B cell (primary cell): ENCODE measurements around the gene HDAC1. TPM values are rescaled to one million over a fixed set of nuclear protein-coding genes. Genes with fewer than 3 reads are reported as not detected.

Source experiments
- ATAC-seq: fragments of 200-7000 bp; cut with Tn5 transposase; one replicate; pipeline ENCODE4 v1.10.0; 2021; ENCODE audit warnings: low read depth, mild to moderate bottlenecking, moderate number of reproducible peaks, moderate library complexity
- CTCF ChIA-PET: fragments of 350-600 bp; sonication (Branson Sonifier 250); formaldehyde crosslinking; loops from one replicate; lab custom pipeline; 2021; ENCODE audit warnings: antibody characterized with exemption, inconsistent platforms; lab: Charles Lee
- POLR2A ChIA-PET: fragments of 350-600 bp; sonication (Branson Sonifier 250); formaldehyde crosslinking; loops from one replicate; lab custom pipeline; 2021; ENCODE audit warnings: antibody characterized with exemption; lab: Charles Lee
- DNase-seq: peaks from one replicate; pipeline ENCODE4 v3.0.0; 2013
- H2AFZ ChIP-seq: 2 replicates; pipeline ENCODE4 v1.6.1; 2012; ENCODE audit warnings: mild to moderate bottlenecking, low read depth, low read length; ENCODE audit not compliant: insufficient read depth, poor library complexity, severe bottlenecking
- H3K27ac ChIP-seq, 2 donors: 1 replicate in 1 of 2; 2 replicates in 1 of 2; pipeline ENCODE4 v1.5.1; 2012 to 2013; ENCODE audit warnings: low read length in 2 of 2, mild to moderate bottlenecking in 2 of 2, moderate library complexity in 1 of 2
- H3K27me3 ChIP-seq, 4 experiments: fragments of 200-600 bp in 1 of 4; sonication (generic) in 1 of 4; replicated peaks in 1 of 4; 1 replicate in 2 of 4; 2 replicates in 2 of 4; pipeline versions ENCODE4 v1.6.1 to v1.7.0; 2013 to 2016; ENCODE audit warnings: low read length in 3 of 4, mild to moderate bottlenecking in 2 of 4, mixed read lengths in 1 of 4, moderate library complexity in 1 of 4; ENCODE audit not compliant: insufficient read depth in 4 of 4, control insufficient read depth in 3 of 4; ENCODE audit errors: control extremely low read depth in 1 of 4
- H3K36me3 ChIP-seq, 2 experiments: replicated peaks in 1 of 2; 1 replicate in 1 of 2; 2 replicates in 1 of 2; pipeline versions ENCODE4 v1.6.1 to v1.7.1; 2013; ENCODE audit warnings: low read length in 1 of 2; ENCODE audit not compliant: insufficient read depth in 2 of 2, control insufficient read depth in 1 of 2; ENCODE audit errors: control extremely low read depth in 1 of 2, extremely low read depth in 1 of 2
- H3K4me1 ChIP-seq, 2 donors: fragments of 200-600 bp in 1 of 2; sonication (generic) in 1 of 2; 1 replicate in 1 of 2; 2 replicates in 1 of 2; pipeline versions ENCODE4 v1.5.1 to v1.6.1; 2013 to 2017; ENCODE audit warnings: low read length in 2 of 2; ENCODE audit not compliant: control insufficient read depth in 2 of 2, insufficient read depth in 2 of 2
- H3K4me2 ChIP-seq: replicated peaks from 2 replicates; pipeline ENCODE3; 2012; ENCODE audit warnings: mild to moderate bottlenecking, low read depth, low read length; ENCODE audit not compliant: poor library complexity, severe bottlenecking
- H3K4me3 ChIP-seq, 5 experiments: fragments of 200-600 bp in 1 of 5; sonication (generic) in 1 of 5; 1 replicate in 3 of 5; 2 replicates in 2 of 5; pipeline versions ENCODE4 v1.5.1 to v1.7.0; 2011 to 2016; ENCODE audit warnings: low read length in 4 of 5, mild to moderate bottlenecking in 4 of 5, low read depth in 2 of 5, control low read depth in 1 of 5, moderate library complexity in 1 of 5; ENCODE audit not compliant: insufficient read depth in 1 of 5; ENCODE audit errors: control extremely low read depth in 1 of 5, extremely low read depth in 1 of 5
- H3K79me2 ChIP-seq: fragments of 200-600 bp; sonication (generic); one replicate; pipeline ENCODE4 v1.6.0; 2016; ENCODE audit warnings: low read length; ENCODE audit not compliant: control insufficient read depth, insufficient read depth
- H3K9ac ChIP-seq: fragments of 200-600 bp; sonication (generic); 2 replicates; pipeline ENCODE4 v1.6.1; 2017; ENCODE audit warnings: mild to moderate bottlenecking, low read length, moderate library complexity
- H3K9me3 ChIP-seq, 3 donors: one replicate each; pipeline versions ENCODE4 v1.6.1 to v1.7.1; 2013; ENCODE audit warnings: low read length in 2 of 3; ENCODE audit not compliant: control insufficient read depth in 2 of 3, insufficient read depth in 1 of 3; ENCODE audit errors: control extremely low read depth in 1 of 3
- H4K20me1 ChIP-seq: 2 replicates; pipeline ENCODE4 v1.6.0; 2012; ENCODE audit warnings: mild to moderate bottlenecking, low read length; ENCODE audit not compliant: insufficient read depth, control insufficient read depth, poor library complexity, severe bottlenecking
- H3K27ac Mint-ChIP-seq: one replicate; pipeline ENCODE4 v1.8.0; 2021; ENCODE audit warnings: mixed read lengths
- H3K27me3 Mint-ChIP-seq: one replicate; pipeline ENCODE4 v1.8.0; 2021; ENCODE audit warnings: mixed read lengths
- H3K4me1 Mint-ChIP-seq: one replicate; pipeline ENCODE4 v1.8.0; 2021; ENCODE audit warnings: mixed read lengths
- H3K4me3 Mint-ChIP-seq: one replicate; pipeline ENCODE4 v1.8.0; 2021; ENCODE audit warnings: mixed read lengths
- H3K9me3 Mint-ChIP-seq: one replicate; pipeline ENCODE4 v1.8.0; 2022; ENCODE audit warnings: mixed read lengths; ENCODE audit not compliant: insufficient read depth
- EZH2 ChIP-seq: IDR thresholded peaks from 2 replicates; pipeline ENCODE4 v1.6.1; 2012; ENCODE audit warnings: borderline replicate concordance, low read depth, mild to moderate bottlenecking, moderate library complexity, low read length; ENCODE audit not compliant: insufficient read depth, poor library complexity, severe bottlenecking
- WGBS: methylation state at CpG from one replicate; pipeline ENCODE4 v1.1.5; 2013; ENCODE audit warnings: missing lambda C conversion rate; ENCODE audit not compliant: insufficient coverage; 5-methylcytosine and 5-hydroxymethylcytosine counted together
- intact Hi-C: fragments of 100-400 bp; cut with micrococcal nuclease; formaldehyde crosslinking; loops from one replicate; pipeline ENCODE4 v1.10.0; 2022
- polyA plus RNA-seq: library from polyadenylated mRNA; depleted of rRNA; stranded (reverse); fragments of >200 nt; gene quantifications from 2 replicates; pipeline ENCODE4 v1.2.3, GENCODE V29; 2012
- total RNA-seq, 2 donors: library from RNA; stranded (reverse); fragments of 120-200 nt in 1 of 2; gene quantifications; 1 replicate in 1 of 2; 2 replicates in 1 of 2; pipeline versions ENCODE4 v1.2.3 to v1.2.4, GENCODE V29; 2013 to 2022
- TF ChIP-seq, protein P1 (sequence below): fragments of 200-600 bp; IDR thresholded peaks from one replicate; pipeline ENCODE4 v1.8.0; 2022; ENCODE audit warnings: antibody characterized with exemption, mild to moderate bottlenecking

HDAC1 gene
- total and polyA plus RNA-seq, 2 donors (not counting 1 experiment from before 2014, with no cell fraction given): 184 to 205 TPM

- DNase-seq: no peak
- intact Hi-C loops: no loop called here
- H3K4me1 ChIP-seq: peaks cover 39 to 41% of the 10 kb centered on the region in 2 donors
- H3K27ac ChIP-seq: no peak overlapping the region
- H3K27me3 ChIP-seq: no peaks in the 10 kb centered on the region
- no peak for TF ChIP-seq EZH2
- TF ChIP-seq, protein P1, sequence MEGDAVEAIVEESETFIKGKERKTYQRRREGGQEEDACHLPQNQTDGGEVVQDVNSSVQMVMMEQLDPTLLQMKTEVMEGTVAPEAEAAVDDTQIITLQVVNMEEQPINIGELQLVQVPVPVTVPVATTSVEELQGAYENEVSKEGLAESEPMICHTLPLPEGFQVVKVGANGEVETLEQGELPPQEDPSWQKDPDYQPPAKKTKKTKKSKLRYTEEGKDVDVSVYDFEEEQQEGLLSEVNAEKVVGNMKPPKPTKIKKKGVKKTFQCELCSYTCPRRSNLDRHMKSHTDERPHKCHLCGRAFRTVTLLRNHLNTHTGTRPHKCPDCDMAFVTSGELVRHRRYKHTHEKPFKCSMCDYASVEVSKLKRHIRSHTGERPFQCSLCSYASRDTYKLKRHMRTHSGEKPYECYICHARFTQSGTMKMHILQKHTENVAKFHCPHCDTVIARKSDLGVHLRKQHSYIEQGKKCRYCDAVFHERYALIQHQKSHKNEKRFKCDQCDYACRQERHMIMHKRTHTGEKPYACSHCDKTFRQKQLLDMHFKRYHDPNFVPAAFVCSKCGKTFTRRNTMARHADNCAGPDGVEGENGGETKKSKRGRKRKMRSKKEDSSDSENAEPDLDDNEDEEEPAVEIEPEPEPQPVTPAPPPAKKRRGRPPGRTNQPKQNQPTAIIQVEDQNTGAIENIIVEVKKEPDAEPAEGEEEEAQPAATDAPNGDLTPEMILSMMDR: no peak
- H3K9me3 Mint-ChIP-seq: no peaks in the 10 kb centered on the region
- no peaks in the 10 kb centered on the region for H3K36me3 ChIP-seq
- H3K27ac Mint-ChIP-seq: no peak overlapping the region
- ChIA-PET CTCF (interaction anchor here (1.0 to 2.7 kb wide), 3 partner anchors 9 to 24 kb away, joined by 3 to 8 read pairs (median 4); no protein-coding TSS in a partner anchor), POLR2A (interaction anchor here (1.1 kb wide), 1 partner anchor 19 kb away, joined by 3 read pairs; no protein-coding TSS in a partner anchor)
- no peak overlapping the region for H3K4me2 ChIP-seq
- H3K9ac ChIP-seq: no peak overlapping the region
- 98% methylated on average over 10 of the region's 11 CpGs for WGBS
- peaks cover 41% of the 10 kb centered on the region for H3K4me1 Mint-ChIP-seq
- no peaks in the 10 kb centered on the region for H3K9me3 ChIP-seq
- H3K27me3 Mint-ChIP-seq: no peaks in the 10 kb centered on the region
- H3K4me3 Mint-ChIP-seq: no peak overlapping the region
- peaks cover 11% of the 10 kb centered on the region for H3K79me2 ChIP-seq
- no peak for ATAC-seq
- no peak overlapping the region for H3K4me3 ChIP-seq
- H4K20me1 ChIP-seq: peaks cover 18% of the 10 kb centered on the region
- no peak overlapping the region for H2AFZ ChIP-seq
Measured at GRCh38 chr1:32341186-32341757, 49.4 kb downstream of the HDAC1 start.

DNA sequence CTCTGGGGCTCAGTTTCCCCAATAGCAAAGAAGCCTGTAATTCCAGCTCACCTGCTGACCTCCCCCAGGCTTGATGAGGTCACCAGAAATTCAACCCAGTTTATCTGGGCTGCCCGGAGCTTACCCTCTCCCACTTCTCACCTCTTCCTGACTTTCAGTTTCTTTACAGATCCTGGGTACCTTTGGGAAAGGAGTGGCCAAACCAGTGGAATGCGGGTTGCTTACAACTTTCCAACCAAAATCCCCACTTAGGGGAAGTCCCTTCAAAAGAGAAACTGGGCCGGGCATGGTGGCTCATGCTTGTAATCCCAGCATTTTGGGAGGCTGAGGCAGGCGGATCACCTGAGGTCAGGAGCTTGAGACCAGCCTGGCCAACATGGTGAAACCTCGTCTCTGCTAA lies 50.1 kb downstream of the HDAC1 start:
- Mint-ChIP-seq H3K4me3 (no peak overlapping the region), H3K9me3 (no peaks in the 10 kb centered on the region), H3K27me3 (no peaks in the 10 kb centered on the region), H3K4me1 (peaks cover 36% of the 10 kb centered on the region), H3K27ac (no peak overlapping the region)
- ChIA-PET CTCF (interaction anchor here (0.5 to 2.7 kb wide), 4 partner anchors 8 to 36 kb away, joined by 3 to 8 read pairs (median 4); no protein-coding TSS in a partner anchor), POLR2A (interaction anchor here (1.1 kb wide), 1 partner anchor 18 kb away, joined by 3 read pairs; no protein-coding TSS in a partner anchor)
- Histone ChIP-seq H3K27me3 (no peaks in the 10 kb centered on the region), H4K20me1 (peaks cover 11% of the 10 kb centered on the region), H3K9ac (no peak overlapping the region), H3K9me3 (no peaks in the 10 kb centered on the region), H3K4me2 (no peak overlapping the region), H3K79me2 (peaks cover 11% of the 10 kb centered on the region), H3K36me3 (no peaks in the 10 kb centered on the region), H3K4me1 (peaks cover 32 to 34% of the 10 kb centered on the region in 2 donors), H3K27ac (no peak overlapping the region), H3K4me3 (no peak overlapping the region), H2AFZ (no peak overlapping the region)
- WGBS: 98% methylated on average over 4 of the region's 5 CpGs
- TF ChIP-seq, protein P1: no peak
- no peak for TF ChIP-seq EZH2
- intact Hi-C loops: no loop called here
- no peak for ATAC-seq
- DNase-seq: no peak
